GM20000 (cell line): ENCODE results near the gene PIR.
A peak's percentile ranks its signal among the peaks of the same experiment; 100 is the strongest.

Source experiments
- DNase-seq: peaks from one replicate; pipeline ENCODE4 v3.0.0; 2012; ENCODE audit warnings: low spot score
- CTCF ChIP-seq: IDR thresholded peaks from 2 replicates; pipeline ENCODE4 v1.5.1; 2012; ENCODE audit warnings: mild to moderate bottlenecking, control low read depth; ENCODE audit errors: extremely low read depth, missing control alignments

PIR gene

GRCh38 chrX:15448010-15448639, 45.0 kb downstream of the PIR start:
- TF ChIP-seq CTCF: no peak
- no peak for DNase-seq

GRCh38 chrX:15441464-15441863, 51.7 kb downstream of the PIR start:
- no peak for DNase-seq
- no peak for TF ChIP-seq CTCF

GRCh38 chrX:15438332-15438731, 54.8 kb downstream of the PIR start:
- peak; percentile 8 for DNase-seq
- TF ChIP-seq CTCF: no peak

GRCh38 chrX:15437724-15438123, 55.4 kb downstream of the PIR start:
- TF ChIP-seq CTCF: no peak
- no peak for DNase-seq

GRCh38 chrX:15435836-15436619, 57.1 kb downstream of the PIR start:
- no peak for TF ChIP-seq CTCF
- DNase-seq: no peak

- TF ChIP-seq CTCF: no peak
- DNase-seq: no peak
Observed at GRCh38 chrX:15434205-15434604, 58.9 kb downstream of the PIR start.

DNA sequence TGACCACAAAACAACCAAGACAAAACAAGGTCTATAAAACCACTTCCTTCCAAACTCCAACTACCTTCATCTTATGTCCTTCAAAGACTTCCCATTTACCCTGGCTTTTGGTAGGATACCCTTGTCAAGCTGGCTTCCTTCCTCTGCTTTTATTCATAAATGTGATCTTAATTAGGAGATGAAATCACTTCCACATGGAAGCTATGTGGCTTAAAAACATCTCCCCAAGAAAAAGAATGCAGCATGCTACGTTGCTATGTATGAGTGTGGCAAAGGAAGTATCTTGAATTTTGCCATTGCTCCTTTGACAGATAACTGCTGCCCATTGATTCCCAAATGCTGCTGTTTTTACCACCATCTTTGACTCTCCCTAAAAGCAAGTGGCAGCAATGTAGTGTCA, 62.5 kb downstream of the PIR start:
- TF ChIP-seq CTCF: no peak
- no peak for DNase-seq
